ENCODE data around the gene SIN3B.

Gene SIN3B

GRCh38 chr19:16917401-16917800 lies 88.2 kb downstream of the SIN3B start:
- DNase-seq, result no peak

DNA sequence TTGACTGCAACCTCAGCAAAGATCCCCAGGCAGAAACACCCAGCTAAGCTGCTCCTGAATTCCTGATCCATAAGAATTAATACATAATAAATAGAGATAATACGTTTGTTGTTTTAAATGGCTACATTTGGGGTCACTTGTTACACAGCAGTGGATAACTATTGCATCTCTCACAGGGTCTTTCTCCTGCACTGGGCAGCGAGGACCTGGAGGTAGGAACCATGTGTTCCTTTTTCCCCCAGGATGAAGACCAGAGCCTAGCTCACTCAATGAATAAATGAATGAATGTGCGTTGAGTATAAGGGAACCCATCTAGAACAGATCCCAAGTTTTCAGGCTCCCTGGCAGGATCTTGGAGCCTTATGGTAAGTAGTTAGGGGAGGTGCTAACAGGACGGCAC lies 90.3 kb downstream of the SIN3B start:
- DNase-seq, result no peak

DNA sequence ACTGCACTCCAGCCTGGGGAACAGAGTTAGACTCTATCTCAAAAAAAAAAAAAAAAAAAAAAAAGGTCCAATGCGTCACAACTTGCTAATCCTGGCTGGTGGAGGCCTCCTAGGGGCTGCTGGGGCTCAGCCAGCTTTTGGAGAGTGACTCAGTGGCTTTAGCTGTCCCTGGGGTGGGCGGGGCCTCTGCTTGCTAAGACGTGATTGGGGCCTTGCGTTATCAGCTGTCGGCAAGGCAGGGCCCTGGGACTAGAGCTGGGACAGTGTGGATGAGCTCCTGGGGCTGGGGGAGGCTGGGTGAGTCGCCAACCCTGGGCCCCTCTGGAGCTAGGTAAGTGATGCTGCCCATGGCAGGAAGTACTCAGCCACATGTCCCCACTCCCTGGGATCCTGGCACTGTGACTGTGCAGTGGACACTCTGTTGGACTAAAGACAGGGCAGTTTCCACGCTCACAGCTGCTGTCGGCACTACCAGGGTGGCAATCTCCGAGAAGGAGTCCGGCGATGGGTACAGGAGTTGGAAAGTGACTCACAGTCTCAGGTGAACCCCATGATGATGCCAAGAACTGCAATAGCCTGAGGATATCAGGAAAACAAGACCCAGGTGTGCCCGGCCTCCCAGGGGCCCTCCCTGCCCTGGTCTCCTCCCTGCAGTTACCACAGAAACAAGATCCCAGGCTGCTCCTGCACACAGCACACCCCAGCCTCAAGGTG lies 91.8 kb downstream of the SIN3B start:
- DNase-seq, result no peak

DNA sequence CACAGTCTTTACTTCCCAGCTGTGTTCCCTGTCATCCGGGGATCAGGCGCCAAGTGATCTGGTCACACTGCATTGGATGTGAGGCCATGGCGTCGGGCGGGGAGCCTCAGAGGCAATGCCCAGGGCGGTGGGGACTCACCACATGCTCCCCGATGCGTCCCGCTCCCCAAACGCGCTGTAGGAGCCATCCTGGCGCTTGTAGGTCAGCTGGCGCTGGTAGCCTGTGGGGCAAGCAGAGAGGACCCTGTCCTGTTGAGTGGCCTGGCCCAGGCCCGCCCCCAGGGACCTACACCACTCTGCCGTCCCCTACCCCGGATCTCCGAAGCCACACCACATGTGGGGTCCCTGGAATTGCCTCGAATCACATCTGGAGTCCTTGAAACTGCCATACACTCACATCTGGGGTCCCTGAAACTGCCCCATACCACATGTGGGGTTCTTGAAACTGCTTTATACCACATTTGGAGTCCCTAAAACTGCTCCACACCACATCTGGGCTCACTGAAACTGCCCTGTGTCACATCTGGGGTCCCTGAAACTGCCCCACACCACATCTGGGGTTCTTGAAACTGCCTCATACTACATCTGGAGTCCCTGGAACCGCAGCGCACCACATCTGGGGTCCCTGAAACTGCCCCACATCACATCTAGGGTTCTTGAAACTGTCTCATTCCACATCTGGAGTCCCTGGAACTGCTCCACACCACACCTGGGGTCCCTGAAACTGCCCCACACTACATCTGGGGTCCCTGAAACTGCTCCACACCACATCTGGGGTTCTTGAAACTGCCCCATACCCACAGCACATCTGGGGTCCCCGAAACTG lies 92.8 kb downstream of the SIN3B start:
- no peak for DNase-seq

- no peak for DNase-seq
Observed at GRCh38 chr19:16922592-16922934, 93.4 kb downstream of the SIN3B start.

GRCh38 chr19:16922949-16923348 lies 93.8 kb downstream of the SIN3B start:
- DNase-seq, result no peak

DNA sequence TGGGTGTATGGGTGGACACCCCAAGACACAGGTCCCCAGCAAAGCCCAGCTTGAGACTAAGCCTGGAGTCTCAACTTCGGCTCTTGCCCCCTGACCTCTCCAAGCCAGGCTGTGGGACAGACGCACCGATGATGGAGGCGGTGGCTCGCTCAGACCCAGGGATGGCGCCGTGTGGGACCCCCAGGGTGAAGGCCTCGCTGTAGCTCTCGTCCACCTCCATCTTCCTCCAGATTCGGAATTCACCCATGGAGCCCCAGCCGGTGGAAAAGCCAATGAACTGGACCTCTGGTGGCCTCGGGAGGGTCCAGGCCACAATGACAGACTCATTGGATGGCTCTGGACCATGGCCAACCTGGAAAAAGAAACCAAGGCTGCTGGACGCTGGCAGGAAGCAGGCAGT lies 98.7 kb downstream of the SIN3B start:
- DNase-seq, result no peak

DNA sequence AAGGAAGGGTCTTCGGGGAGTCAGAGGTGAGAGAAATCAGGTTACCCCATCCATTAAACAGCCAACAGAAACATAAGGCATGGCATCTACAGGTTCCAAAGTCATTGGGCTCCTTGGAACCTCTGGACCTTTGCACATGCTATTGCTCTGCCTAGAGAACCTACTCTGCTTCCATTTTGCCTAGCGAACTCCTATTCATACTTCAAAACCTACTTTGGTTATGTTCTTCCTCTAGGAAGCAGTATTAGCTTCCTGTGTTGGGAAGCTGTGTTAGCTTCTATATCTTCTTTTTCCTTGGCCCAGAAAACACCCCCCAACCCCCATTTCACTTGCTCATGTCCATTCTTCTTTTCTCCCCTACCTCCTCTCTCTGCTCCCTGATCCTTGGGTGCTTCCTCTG lies 99.2 kb downstream of the SIN3B start:
- DNase-seq, result no peak

- DNase-seq, result no peak
Observed at GRCh38 chr19:16928916-16929315, 99.7 kb downstream of the SIN3B start.
